K562 treated with DMSO at 1 percent for 4 hours (cell line): Measurements from ENCODE around the gene SUPT7L. TPM values are rescaled to one million over a fixed set of nuclear protein-coding genes. Genes with fewer than 3 reads are reported as not detected.

Experiments
- total RNA-seq: library from RNA; unstranded; fragments of 300-600 nt; gene quantifications from 2 replicates; pipeline ENCODE4 v1.2.3, GENCODE V29; 2022; ENCODE audit not compliant: insufficient read depth

The SUPT7L gene, protein sequence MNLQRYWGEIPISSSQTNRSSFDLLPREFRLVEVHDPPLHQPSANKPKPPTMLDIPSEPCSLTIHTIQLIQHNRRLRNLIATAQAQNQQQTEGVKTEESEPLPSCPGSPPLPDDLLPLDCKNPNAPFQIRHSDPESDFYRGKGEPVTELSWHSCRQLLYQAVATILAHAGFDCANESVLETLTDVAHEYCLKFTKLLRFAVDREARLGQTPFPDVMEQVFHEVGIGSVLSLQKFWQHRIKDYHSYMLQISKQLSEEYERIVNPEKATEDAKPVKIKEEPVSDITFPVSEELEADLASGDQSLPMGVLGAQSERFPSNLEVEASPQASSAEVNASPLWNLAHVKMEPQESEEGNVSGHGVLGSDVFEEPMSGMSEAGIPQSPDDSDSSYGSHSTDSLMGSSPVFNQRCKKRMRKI
- 24.7 and 28.8 TPM in 2 replicates for total RNA-seq

DNA sequence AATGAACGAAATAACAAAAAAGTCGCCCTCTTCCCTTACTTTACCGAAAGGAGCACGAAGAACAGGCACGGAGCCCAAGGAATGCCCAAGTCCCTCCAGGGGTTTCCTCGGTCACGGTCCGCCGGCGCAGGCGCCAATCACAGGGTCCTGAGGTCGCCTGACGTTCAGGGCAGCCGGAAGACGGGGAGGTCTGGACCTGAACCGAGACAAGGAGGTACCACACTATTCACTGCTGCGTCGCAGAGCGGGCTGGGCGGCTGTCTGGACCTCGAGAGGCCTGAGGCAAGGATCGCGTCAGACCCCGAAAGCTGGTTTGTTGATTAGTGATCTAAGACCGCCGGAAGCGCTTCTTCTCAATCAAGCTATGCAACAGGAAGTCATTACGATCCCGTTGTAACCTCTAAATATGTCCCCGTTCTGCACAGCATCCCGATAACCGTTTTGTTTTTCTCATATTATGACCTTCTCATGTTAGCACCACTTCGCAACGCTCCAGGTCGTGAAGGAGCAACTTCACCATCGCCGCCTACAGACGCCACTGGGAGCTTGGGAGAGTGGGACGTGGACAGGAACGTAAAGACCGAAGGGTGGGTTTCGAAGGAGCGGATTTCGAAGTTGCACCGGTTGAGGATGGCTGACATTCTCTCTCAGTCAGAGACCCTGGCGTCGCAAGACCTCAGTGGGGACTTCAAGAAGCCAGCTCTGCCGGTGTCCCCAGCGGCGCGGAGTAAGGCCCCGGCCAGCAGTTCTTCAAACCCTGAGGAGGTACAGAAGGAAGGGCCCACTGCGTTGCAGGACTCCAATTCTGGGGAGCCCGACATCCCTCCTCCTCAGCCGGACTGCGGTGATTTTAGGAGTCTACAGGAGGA is at the start of gene SUPT7L, which contains the start of gene SLC4A1AP:
TSS of gene SUPT7L (minus strand) at position 330 of the 869 bp plus-strand sequence. CDS start 1,422 bp downstream, outside the sequence.
TSS of gene SLC4A1AP (plus strand) at position 605 of the 869 bp plus-strand sequence. CDS start at position 631, 26 bp downstream.

DNA sequence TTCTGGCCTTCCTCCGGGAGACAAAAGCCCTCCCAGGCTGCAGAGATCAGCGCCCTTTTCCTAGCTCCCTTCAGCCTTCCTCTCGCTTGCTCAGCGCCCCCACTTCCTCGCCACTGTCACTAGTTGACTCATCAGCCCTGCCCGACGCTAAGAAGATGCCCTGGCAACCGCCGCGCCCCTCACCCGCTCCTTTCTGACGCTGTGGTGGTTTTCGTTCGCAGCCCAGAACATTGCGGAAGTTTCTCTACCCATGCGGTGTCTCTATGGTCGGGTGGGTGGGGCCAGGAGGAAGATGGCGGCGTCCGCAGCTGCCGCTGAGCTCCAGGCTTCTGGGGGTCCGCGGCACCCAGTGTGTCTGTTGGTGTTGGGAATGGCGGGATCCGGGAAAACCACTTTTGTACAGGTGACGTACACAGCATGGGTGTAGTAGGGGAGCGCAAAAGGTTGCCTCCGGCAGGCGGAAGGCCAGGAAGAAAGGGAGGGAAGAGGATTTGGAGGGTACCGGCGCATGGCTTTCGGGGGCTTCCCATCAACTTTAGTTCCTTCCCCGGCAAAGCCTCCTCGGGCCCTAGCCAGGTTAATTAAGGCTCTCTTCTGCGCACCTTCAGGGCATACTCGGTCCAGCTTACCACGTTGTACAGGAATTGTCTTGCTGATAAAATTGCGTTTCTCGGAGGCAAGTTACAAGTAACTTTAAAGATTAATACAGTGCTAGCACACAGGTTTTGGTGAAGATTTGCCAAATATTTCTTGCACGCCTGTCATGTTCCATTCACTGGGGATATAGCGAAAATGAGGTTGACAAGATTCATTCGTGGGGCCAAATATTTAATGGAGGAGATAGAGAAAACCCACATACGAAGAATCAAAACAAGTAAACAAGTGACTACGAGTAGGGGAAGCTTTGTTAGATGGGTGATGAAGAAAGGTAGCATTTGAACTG is 34.4 kb downstream of the SUPT7L start, which contains the start of the genes CCDC121 and GPN1:
TSS of gene CCDC121 (minus strand) at position 246 of the 943 bp plus-strand sequence. CDS start 1,213 bp downstream, outside the sequence.
TSS of gene GPN1 (plus strand) at position 284 of the 943 bp plus-strand sequence. CDS start at position 293, 9 bp downstream.

Other genes starting within 250 kb of the SUPT7L start
- 56.6 and 73.3 TPM in 2 replicates for gene NRBP1, start 235.0 kb downstream of the SUPT7L start, total RNA-seq
- gene KRTCAP3, start 221.2 kb downstream of the SUPT7L start, total RNA-seq, result 1.9 TPM in 2 replicates
- 7.5 and 11.8 TPM in 2 replicates for gene IFT172, start 173.9 kb downstream of the SUPT7L start, total RNA-seq
- 19.7 and 20.8 TPM in 2 replicates for gene FNDC4, start 168.4 kb downstream of the SUPT7L start, total RNA-seq
- gene GCKR, start 166.8 kb downstream of the SUPT7L start, total RNA-seq, result 0.75 TPM in 1 of 2 replicates, not detected in the other
- 20.0 and 39.5 TPM in 2 replicates for gene ZNF512, start 80.6 kb downstream of the SUPT7L start, total RNA-seq
- 3.4 and 4.4 TPM in 2 replicates for gene CCDC121, start 34.6 kb downstream of the SUPT7L start, total RNA-seq
- 37.4 and 38.0 TPM in 2 replicates for gene GPN1, start 34.6 kb downstream of the SUPT7L start, total RNA-seq
- gene SLC4A1AP, start 275 bp upstream of the SUPT7L start, total RNA-seq, result 25.4 and 28.3 TPM in 2 replicates
- gene MRPL33, start 108.1 kb upstream of the SUPT7L start, total RNA-seq, result 69.7 and 78.0 TPM in 2 replicates
- 0.31 TPM in 1 of 2 replicates, not detected in the other for gene RBKS, start 226.8 kb upstream of the SUPT7L start, total RNA-seq
- gene BABAM2, start 227.1 kb upstream of the SUPT7L start, total RNA-seq, result 14.6 and 19.7 TPM in 2 replicates